ENCODE results near the gene OOSP4A. TPM values are rescaled to one million over a fixed set of nuclear protein-coding genes. Genes with fewer than 3 reads are reported as not detected.
"Not testable (repeated sequence)": the region's sequence is repeated elsewhere in the genome, so short reads cannot be mapped to it uniquely, and the experiment has no call there.

The OOSP4A gene
- total RNA-seq, 2 experiments from 2014 or later: not detected

DNA sequence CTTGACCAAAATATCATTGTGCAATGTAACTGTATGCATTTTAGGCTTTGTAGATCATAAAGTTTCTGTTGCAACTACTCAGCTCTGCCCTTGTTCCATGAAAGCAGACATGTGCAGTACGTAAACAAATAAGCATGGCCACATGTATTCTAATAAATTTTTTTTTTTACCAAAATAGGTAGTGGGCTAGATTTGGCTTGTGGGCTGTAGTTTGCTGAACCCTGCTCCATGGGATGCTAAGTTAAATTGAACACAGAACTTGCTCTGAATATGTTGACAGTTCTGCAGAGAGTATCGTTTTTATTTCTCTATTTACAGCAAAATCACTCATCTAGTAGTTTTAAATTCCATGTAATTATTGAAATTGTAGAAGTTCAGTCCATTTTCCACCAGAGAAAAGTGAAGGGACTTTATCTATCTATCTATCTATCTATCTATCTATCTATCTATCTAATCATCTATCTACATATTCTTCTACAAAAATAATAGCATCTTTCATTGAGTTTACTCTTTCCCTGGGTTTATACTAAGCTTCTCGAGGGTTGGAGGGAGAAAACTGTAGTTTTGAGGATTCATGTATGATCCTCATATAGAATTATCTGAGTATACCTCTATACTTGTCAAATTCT is 9.5 kb upstream of the OOSP4A start:
- H3K4me3 Mint-ChIP-seq: no peak overlapping the region
- no peak overlapping the region for H3K27ac Mint-ChIP-seq
- no peaks in the 10 kb centered on the region for H3K36me3 Mint-ChIP-seq (ENCODE audit: low read depth)
- intact Hi-C loops (cut with micrococcal nuclease): no loop called here
- no peak for DNase-seq
- peaks cover 7% of the 10 kb centered on the region for H3K27me3 Mint-ChIP-seq (ENCODE audit: low read depth)
- CTCF ChIA-PET: no interaction called here
- H3K4me1 Mint-ChIP-seq (ENCODE audit: low read depth): no peaks in the 10 kb centered on the region
- H3K9me3 Mint-ChIP-seq: no peaks in the 10 kb centered on the region

DNA sequence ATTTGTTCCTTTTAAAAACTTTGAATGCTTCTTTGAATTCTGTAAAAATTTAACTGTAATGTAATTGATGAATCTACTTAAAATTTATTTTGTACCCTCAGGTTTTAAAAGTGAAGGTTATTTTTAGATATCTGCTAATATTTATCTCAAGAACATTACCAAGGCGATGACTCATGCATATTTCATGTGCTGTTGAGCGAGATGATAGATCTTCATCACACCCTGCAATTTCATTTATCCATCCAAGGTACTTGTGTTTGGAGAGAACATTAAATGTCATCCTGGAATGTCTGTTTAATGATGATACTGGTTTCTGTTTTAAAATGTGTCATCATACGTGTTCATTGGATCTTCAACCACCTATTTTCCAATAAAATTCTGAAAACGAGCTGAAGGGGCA is 6.7 kb upstream of the OOSP4A start:
- CTCF ChIA-PET: no interaction called here
- Mint-ChIP-seq H3K36me3 (ENCODE audit: low read depth) (no peaks in the 10 kb centered on the region), H3K27me3 (ENCODE audit: low read depth) (peaks cover 11% of the 10 kb centered on the region), H3K9me3 (no peaks in the 10 kb centered on the region), H3K4me3 (no peak overlapping the region), H3K4me1 (ENCODE audit: low read depth) (no peaks in the 10 kb centered on the region), H3K27ac (no peak overlapping the region)
- intact Hi-C loops (cut with micrococcal nuclease): no loop called here
- DNase-seq: no peak

DNA sequence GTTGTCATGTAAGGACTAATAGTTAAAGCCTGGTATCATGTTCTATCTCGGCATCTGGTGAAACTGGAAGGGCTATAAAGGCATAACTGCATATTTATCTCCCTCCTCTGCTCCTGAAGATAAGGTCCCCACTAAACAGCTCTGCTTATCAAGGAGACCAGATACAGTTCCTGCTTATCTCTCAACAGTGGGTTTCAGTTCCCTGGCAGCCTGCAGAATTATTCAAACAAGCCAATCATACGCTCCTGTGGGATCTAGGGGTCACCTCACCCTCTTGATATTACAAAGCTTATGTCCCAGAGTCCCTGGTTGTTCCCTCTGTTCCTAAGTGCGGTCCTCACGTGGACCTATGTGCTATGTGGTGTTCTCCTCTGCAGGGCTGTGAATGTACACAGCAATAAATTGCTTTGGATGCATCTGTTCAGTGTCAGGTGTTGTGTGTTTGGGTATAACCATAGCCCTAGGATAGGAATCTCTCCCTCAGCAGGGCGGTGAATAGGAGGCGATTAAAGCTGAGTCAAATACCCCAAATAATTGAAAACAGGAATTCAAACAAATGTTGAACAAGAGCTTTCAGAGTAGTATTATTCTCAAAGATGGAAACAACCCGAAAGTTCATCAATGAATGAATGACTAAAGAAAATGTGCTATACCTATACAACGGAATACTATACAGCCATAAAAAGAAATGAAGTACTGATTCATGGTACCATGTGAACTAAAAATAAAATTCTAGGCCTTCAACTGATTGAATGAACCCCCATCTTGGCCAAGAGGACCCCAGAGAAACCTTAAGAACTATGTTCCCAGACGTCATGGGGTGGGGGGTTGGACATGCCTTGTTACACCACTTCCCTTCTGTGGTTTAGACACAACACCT is 3.1 kb upstream of the OOSP4A start:
- no peaks in the 10 kb centered on the region for H3K9me3 Mint-ChIP-seq
- no peaks in the 10 kb centered on the region for H3K36me3 Mint-ChIP-seq (ENCODE audit: low read depth)
- no peaks in the 10 kb centered on the region for H3K4me1 Mint-ChIP-seq (ENCODE audit: low read depth)
- CTCF ChIA-PET: no interaction called here
- no peak overlapping the region for H3K27ac Mint-ChIP-seq
- peaks cover 15% of the 10 kb centered on the region for H3K27me3 Mint-ChIP-seq (ENCODE audit: low read depth)
- intact Hi-C loops (cut with micrococcal nuclease): no loop called here
- no peak for DNase-seq
- H3K4me3 Mint-ChIP-seq: no peak overlapping the region

DNA sequence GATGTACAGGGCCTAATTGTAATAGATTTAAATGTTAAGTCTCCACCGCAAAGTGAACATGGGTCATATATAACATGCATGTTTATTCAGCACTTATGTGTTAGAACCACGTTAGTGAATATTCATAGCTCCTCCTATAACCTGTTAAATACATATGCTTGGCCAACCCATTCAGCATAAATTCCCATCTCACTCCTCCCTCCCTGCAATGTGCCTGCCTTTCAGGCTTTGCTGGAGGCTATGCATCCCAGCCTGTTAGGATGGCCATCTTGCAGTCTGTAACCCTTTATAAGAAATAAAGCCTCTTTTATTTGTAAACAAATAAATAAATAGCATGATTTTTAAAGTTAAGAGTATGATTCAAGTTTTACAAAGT is 1.7 kb upstream of the OOSP4A start:
- CTCF ChIA-PET: interaction anchor here (0.9 kb wide), 1 partner anchor 41 kb away, joined by 3 read pairs; no protein-coding TSS in a partner anchor
- no peak for DNase-seq
- Mint-ChIP-seq H3K4me3 (no peak overlapping the region), H3K4me1 (ENCODE audit: low read depth) (no peaks in the 10 kb centered on the region), H3K36me3 (ENCODE audit: low read depth) (no peaks in the 10 kb centered on the region), H3K9me3 (no peaks in the 10 kb centered on the region), H3K27me3 (ENCODE audit: low read depth) (peaks cover 10% of the 10 kb centered on the region), H3K27ac (no peak overlapping the region)
- intact Hi-C loops (cut with micrococcal nuclease): no loop called here

DNA sequence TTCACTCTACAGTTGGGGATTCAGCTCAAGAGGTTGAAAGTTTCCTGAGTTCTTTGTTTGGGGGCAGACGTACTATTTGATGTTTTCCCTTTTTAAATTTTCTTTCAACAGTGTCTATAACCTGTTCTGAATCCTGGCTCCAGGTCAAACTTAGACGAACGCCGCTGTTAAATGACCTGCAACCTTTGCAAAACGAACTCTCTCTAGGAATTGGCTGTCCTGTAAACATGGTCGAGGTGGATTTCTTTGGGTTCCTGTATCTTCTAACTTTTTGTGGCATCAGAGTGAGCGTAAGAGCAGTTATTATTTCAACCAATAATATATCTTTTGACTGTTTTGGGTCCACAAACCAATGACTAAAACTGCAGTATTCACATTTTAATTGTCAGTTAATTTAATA is 1.6 kb downstream of the OOSP4A start:
- H3K4me1 Mint-ChIP-seq (ENCODE audit: low read depth): no peaks in the 10 kb centered on the region
- peaks cover 8% of the 10 kb centered on the region for H3K27me3 Mint-ChIP-seq (ENCODE audit: low read depth)
- no peaks in the 10 kb centered on the region for H3K36me3 Mint-ChIP-seq (ENCODE audit: low read depth)
- no peak overlapping the region for H3K4me3 Mint-ChIP-seq
- DNase-seq: no peak
- no peak overlapping the region for H3K27ac Mint-ChIP-seq
- CTCF ChIA-PET: no interaction called here
- intact Hi-C loops (cut with micrococcal nuclease): no loop called here
- no peaks in the 10 kb centered on the region for H3K9me3 Mint-ChIP-seq

DNA sequence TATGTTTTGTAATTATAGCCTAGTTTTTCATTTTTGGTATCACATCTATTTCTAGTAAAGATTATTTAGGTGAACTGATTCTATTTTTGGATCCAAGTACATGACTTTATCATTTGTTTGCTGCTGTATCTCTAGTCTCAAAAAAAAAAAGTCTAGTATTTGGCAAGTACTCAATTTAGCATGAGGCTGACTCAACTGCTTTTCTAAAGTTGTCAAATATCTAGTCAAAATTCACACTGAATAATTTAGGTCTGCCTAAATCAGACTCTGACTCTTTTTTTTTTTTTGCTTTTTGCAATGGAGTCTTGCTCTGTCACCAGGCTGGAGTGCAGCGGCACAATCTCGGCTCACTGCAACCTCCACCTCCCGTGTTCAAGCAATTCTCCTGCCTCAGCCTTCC is 2.4 kb downstream of the OOSP4A start:
- Mint-ChIP-seq H3K36me3 (ENCODE audit: low read depth) (no peaks in the 10 kb centered on the region), H3K27ac (no peak overlapping the region), H3K9me3 (no peaks in the 10 kb centered on the region), H3K4me1 (ENCODE audit: low read depth) (no peaks in the 10 kb centered on the region), H3K27me3 (ENCODE audit: low read depth) (peaks cover 5% of the 10 kb centered on the region), H3K4me3 (no peak overlapping the region)
- intact Hi-C loops (cut with micrococcal nuclease): no loop called here
- CTCF ChIA-PET: no interaction called here
- no peak for DNase-seq

DNA sequence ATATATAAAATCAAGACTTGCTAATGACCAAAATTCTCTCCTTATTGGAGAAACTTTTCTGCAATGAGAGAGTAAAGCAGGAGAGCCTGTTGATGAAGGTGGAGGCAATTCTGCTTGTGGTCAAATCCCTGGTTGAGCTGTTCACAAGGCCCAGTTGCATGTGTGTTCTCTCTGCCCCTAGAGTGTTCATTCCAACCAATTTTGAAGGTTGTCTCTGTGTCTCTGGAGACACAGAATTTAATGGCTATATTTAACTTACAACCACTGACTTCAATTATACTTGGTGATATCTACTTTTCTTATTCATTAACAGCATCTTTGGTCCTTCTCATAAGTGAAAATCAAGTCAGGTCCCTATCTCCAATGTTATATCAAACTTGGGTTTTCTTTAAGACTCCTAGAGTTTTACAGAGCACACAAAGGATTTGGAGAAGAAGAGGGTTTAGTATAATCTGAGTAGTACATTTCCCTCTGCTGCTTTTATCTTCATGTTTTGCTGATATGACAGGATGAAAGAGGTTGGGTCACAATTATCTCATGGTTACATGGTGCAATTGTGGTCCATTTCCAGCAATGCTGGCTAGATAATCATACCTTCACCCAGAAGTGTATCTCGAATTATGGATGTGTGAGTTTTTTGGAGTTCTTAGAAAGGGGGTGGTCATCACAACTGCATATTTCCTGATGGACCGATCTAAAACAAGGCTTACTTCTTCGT is 4.0 kb downstream of the OOSP4A start:
- Mint-ChIP-seq H3K9me3 (no peaks in the 10 kb centered on the region), H3K4me3 (no peak overlapping the region), H3K4me1 (ENCODE audit: low read depth) (no peaks in the 10 kb centered on the region), H3K27me3 (ENCODE audit: low read depth) (peaks cover 5% of the 10 kb centered on the region), H3K27ac (no peak overlapping the region), H3K36me3 (ENCODE audit: low read depth) (no peaks in the 10 kb centered on the region)
- CTCF ChIA-PET: no interaction called here
- no peak for DNase-seq
- intact Hi-C loops (cut with micrococcal nuclease): no loop called here

DNA sequence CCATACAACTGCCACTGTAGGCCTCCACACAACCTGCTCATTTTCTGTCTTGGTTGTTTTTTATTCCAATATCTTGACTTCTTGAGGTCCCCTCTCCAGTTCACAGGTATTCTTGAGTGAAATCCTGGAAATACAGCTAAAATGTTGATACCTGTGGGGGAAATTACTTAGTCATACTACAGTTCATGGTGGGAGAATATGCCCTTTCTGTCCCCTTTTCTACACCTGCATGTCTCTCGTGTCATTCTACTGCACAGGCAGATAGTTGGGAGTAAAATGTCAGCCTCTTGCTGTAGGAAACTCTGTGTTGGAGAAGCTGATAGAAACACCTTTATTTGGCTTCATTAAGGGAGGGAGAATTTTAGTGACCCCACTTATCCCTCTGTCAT is 4.6 kb downstream of the OOSP4A start:
- DNase-seq: no peak
- intact Hi-C loops (cut with micrococcal nuclease): no loop called here
- Mint-ChIP-seq H3K4me1 (ENCODE audit: low read depth) (no peaks in the 10 kb centered on the region), H3K27me3 (ENCODE audit: low read depth) (peaks cover 5% of the 10 kb centered on the region), H3K36me3 (ENCODE audit: low read depth) (no peaks in the 10 kb centered on the region), H3K27ac (no peak overlapping the region), H3K9me3 (no peaks in the 10 kb centered on the region), H3K4me3 (no peak overlapping the region)
- CTCF ChIA-PET: no interaction called here

DNA sequence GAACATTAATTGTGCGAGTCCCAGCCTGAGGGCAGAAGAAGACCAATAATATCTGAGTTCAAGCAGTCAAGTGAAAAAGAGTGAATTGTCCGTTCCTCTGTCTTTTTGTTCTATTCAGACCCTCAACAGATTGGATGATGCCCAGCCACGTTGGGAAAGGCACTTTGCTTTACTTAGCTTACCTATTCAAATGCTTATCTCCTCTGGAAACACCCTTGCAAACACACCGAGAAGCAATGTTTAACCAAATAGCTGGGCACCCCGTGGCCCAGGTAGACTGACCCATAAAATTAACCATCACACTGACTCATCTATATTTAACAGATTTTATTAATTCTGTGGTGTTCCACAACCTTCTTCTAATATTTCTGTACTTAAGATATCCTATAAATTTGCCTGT is 9.3 kb downstream of the OOSP4A start:
- Mint-ChIP-seq H3K9me3 (no peaks in the 10 kb centered on the region), H3K27ac (no peak overlapping the region), H3K27me3 (ENCODE audit: low read depth) (peaks cover 2% of the 10 kb centered on the region), H3K4me3 (no peak overlapping the region), H3K36me3 (ENCODE audit: low read depth) (no peaks in the 10 kb centered on the region), H3K4me1 (ENCODE audit: low read depth) (no peaks in the 10 kb centered on the region)
- CTCF ChIA-PET: interaction anchor here (0.7 kb wide), 1 partner anchor 173 kb away, joined by 3 read pairs; no protein-coding TSS in a partner anchor
- intact Hi-C loops (cut with micrococcal nuclease): loop anchor here (10.0 kb wide), 1 partner anchor 58 kb away; no protein-coding TSS in a partner anchor
- DNase-seq: no peak

DNA sequence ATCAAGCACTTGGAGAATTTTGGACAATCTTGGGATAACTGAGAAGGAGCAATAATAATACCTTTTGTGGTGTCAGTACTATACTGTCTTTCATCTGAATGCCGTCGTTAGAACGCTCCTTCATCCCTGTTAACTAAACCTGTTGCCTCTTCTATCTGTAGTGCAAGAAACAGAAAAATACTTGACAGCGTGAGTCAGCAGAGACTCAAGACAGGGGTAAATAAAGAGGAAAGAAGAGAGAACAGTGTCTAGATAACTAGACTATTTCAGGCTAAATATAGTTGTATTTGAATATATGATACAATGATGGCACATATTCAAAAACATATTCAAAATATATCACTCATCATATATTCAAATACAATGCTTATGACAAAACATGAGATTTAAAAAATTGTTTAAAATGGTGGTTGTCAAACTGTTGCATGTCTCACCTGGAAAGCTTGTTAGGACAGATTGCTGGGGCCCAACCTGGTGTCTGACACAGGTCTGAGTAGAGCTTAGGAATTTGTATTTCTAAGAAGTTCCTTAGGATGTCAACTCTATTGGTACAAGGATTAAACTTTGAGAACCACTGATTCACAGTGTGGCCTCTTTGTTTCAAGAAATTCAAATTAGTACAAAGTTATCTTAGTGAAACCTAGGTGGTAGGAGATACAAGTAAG is 17.4 kb downstream of the OOSP4A start:
- no peak overlapping the region for H3K4me3 Mint-ChIP-seq
- H3K27ac Mint-ChIP-seq: no peak overlapping the region
- intact Hi-C loops (cut with micrococcal nuclease): no loop called here
- CTCF ChIA-PET: no interaction called here
- no peaks in the 10 kb centered on the region for H3K9me3 Mint-ChIP-seq
- DNase-seq: no peak
- no peaks in the 10 kb centered on the region for H3K36me3 Mint-ChIP-seq (ENCODE audit: low read depth)
- H3K4me1 Mint-ChIP-seq (ENCODE audit: low read depth): no peaks in the 10 kb centered on the region
- H3K27me3 Mint-ChIP-seq (ENCODE audit: low read depth): peaks cover 16% of the 10 kb centered on the region

DNA sequence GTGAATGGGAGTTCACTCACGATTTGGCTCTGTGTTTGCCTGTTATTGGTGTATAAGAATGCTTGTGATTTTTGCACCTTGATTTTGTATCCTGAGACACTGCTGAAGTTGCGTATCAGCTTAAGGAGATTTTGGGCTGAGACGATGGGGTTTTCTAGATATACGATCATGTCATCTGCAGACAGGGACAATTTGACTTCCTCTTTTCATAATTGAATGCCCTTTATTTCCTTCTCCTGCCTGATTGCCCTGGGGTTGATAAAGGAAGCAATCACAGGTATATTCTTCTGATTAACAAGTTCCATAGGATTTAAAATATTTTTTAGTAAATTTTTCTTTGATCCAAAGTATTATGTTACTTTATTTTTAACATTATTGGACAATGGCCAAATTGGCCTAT is 18.2 kb downstream of the OOSP4A start:
- CTCF ChIA-PET; H3K27ac Mint-ChIP-seq; H3K4me3 Mint-ChIP-seq; H3K4me1 Mint-ChIP-seq (ENCODE audit: low read depth); H3K9me3 Mint-ChIP-seq; intact Hi-C loops (cut with micrococcal nuclease); H3K36me3 Mint-ChIP-seq (ENCODE audit: low read depth); DNase-seq: not testable (repeated sequence)
- peaks cover 16% of the 10 kb centered on the region for H3K27me3 Mint-ChIP-seq (ENCODE audit: low read depth)

DNA sequence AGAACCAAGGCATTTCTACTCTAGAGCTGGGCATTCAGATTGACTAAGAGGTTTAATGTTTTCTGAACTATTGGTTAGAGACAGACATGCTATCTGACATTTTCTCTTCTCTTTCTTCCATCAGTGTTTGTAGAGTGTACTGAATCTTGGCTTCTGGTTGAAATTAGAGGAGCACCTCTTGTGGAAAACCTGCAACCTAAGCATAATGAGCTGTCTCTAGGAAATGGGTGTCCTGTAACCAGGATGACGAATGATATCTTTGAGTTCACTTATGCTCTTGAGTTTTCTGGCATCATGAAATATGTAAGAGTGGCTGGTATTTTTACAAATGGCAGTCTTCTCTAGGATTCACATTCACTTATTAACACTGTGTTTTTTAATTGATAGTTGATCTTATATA is 19.4 kb downstream of the OOSP4A start:
- Mint-ChIP-seq H3K4me3 (no peak overlapping the region), H3K27me3 (ENCODE audit: low read depth) (peaks cover 13% of the 10 kb centered on the region), H3K9me3 (no peaks in the 10 kb centered on the region), H3K27ac (no peak overlapping the region), H3K36me3 (ENCODE audit: low read depth) (no peaks in the 10 kb centered on the region), H3K4me1 (ENCODE audit: low read depth) (no peaks in the 10 kb centered on the region)
- intact Hi-C loops (cut with micrococcal nuclease): no loop called here
- DNase-seq: no peak
- CTCF ChIA-PET: no interaction called here

All from activated naive CD4-positive, alpha-beta T cell treated with anti-CD3 and anti-CD28 coated beads for 36 hours (primary cell).